NT2/D1 (cell line): ENCODE results near the gene SCTR.

Experiments
- DNase-seq: peaks from one replicate; pipeline ENCODE4 v3.0.0-alpha.2; 2011; ENCODE audit warnings: low read depth, low spot score
- H3K27me3 ChIP-seq: 2 replicates; pipeline ENCODE4 v1.6.0; 2011; ENCODE audit warnings: mild to moderate bottlenecking; ENCODE audit not compliant: insufficient read length, insufficient read depth
- H3K36me3 ChIP-seq: 2 replicates; pipeline ENCODE4 v1.6.1; 2011; ENCODE audit warnings: mild to moderate bottlenecking, low read length, mixed read lengths; ENCODE audit not compliant: insufficient read depth, insufficient read length
- H3K4me1 ChIP-seq: 2 replicates; pipeline ENCODE4 v1.5.1; 2011; ENCODE audit not compliant: insufficient read depth, insufficient read length
- H3K4me3 ChIP-seq: 2 replicates; pipeline ENCODE4 v1.5.1; 2011; ENCODE audit warnings: low read depth; ENCODE audit not compliant: insufficient read length
- H3K9ac ChIP-seq: 2 replicates; pipeline ENCODE4 v1.6.0; 2011; ENCODE audit warnings: low read depth; ENCODE audit not compliant: insufficient read length
- H3K9me3 ChIP-seq: 2 replicates; pipeline ENCODE4 v1.5.1; 2011; ENCODE audit warnings: mild to moderate bottlenecking, low read length; ENCODE audit not compliant: insufficient read depth
- SUZ12 ChIP-seq: IDR thresholded peaks from 2 replicates; pipeline ENCODE4 v1.6.1; 2011; ENCODE audit not compliant: insufficient read length, insufficient read depth; ENCODE audit errors: extremely low read depth
- YY1 ChIP-seq: IDR thresholded peaks from 2 replicates; pipeline ENCODE4 v1.6.1; 2011; ENCODE audit not compliant: insufficient read length, insufficient read depth
- ZNF274 ChIP-seq: IDR thresholded peaks from 2 replicates; pipeline ENCODE4 v1.6.1; 2011; ENCODE audit warnings: mild to moderate bottlenecking, low read depth, low read length

Gene SCTR

GRCh38 chr2:119472749-119473148 is 51.5 kb downstream of the SCTR start:
- H3K36me3 ChIP-seq: no peaks in the 10 kb centered on the region
- no peaks in the 10 kb centered on the region for H3K27me3 ChIP-seq
- H3K4me1 ChIP-seq: peaks cover 5% of the 10 kb centered on the region
- no peaks in the 10 kb centered on the region for H3K9me3 ChIP-seq
- H3K9ac ChIP-seq: no peak overlapping the region
- TF ChIP-seq ZNF274 (no peak), YY1 (no peak), SUZ12 (no peak)
- DNase-seq: no peak
- H3K4me3 ChIP-seq: no peak overlapping the region

- Histone ChIP-seq H3K36me3 (no peaks in the 10 kb centered on the region), H3K4me3 (no peak overlapping the region), H3K9ac (no peak overlapping the region), H3K9me3 (no peaks in the 10 kb centered on the region), H3K4me1 (no peaks in the 10 kb centered on the region), H3K27me3 (no peaks in the 10 kb centered on the region)
- no peak for DNase-seq
- TF ChIP-seq ZNF274 (no peak), SUZ12 (no peak), YY1 (no peak)
Observed at GRCh38 chr2:119469661-119470297, 54.5 kb downstream of the SCTR start.

GRCh38 chr2:119469131-119469530 is 55.2 kb downstream of the SCTR start:
- Histone ChIP-seq H3K9me3 (no peaks in the 10 kb centered on the region), H3K36me3 (no peaks in the 10 kb centered on the region), H3K27me3 (no peaks in the 10 kb centered on the region), H3K4me3 (no peak overlapping the region), H3K4me1 (no peaks in the 10 kb centered on the region), H3K9ac (no peak overlapping the region)
- DNase-seq: no peak
- TF ChIP-seq ZNF274 (no peak), SUZ12 (no peak), YY1 (no peak)

- Histone ChIP-seq H3K27me3 (no peaks in the 10 kb centered on the region), H3K4me3 (no peak overlapping the region), H3K9me3 (no peaks in the 10 kb centered on the region), H3K9ac (no peak overlapping the region), H3K4me1 (no peaks in the 10 kb centered on the region), H3K36me3 (no peaks in the 10 kb centered on the region)
- TF ChIP-seq YY1 (no peak), ZNF274 (no peak), SUZ12 (no peak)
- DNase-seq: no peak
Observed at GRCh38 chr2:119468154-119468955, 55.9 kb downstream of the SCTR start.

GRCh38 chr2:119466373-119466772 is 57.9 kb downstream of the SCTR start:
- Histone ChIP-seq H3K27me3 (no peaks in the 10 kb centered on the region), H3K4me1 (no peaks in the 10 kb centered on the region), H3K9ac (no peak overlapping the region), H3K4me3 (no peak overlapping the region), H3K36me3 (no peaks in the 10 kb centered on the region), H3K9me3 (no peaks in the 10 kb centered on the region)
- no peak for DNase-seq
- TF ChIP-seq ZNF274: no peak
- no peak for TF ChIP-seq SUZ12
- TF ChIP-seq YY1: no peak

- no peak overlapping the region for H3K9ac ChIP-seq
- TF ChIP-seq ZNF274 (no peak), SUZ12 (no peak), YY1 (no peak)
- H3K36me3 ChIP-seq: no peaks in the 10 kb centered on the region
- no peak overlapping the region for H3K4me3 ChIP-seq
- H3K27me3 ChIP-seq: no peaks in the 10 kb centered on the region
- H3K9me3 ChIP-seq: no peaks in the 10 kb centered on the region
- H3K4me1 ChIP-seq: no peaks in the 10 kb centered on the region
- no peak for DNase-seq
Observed at GRCh38 chr2:119465687-119466086, 58.6 kb downstream of the SCTR start.

- H3K27me3 ChIP-seq: no peaks in the 10 kb centered on the region
- H3K9ac ChIP-seq: no peak overlapping the region
- H3K9me3 ChIP-seq: no peaks in the 10 kb centered on the region
- DNase-seq: no peak
- H3K36me3 ChIP-seq: no peaks in the 10 kb centered on the region
- no peak for TF ChIP-seq SUZ12
- TF ChIP-seq ZNF274: no peak
- TF ChIP-seq YY1: no peak
- H3K4me1 ChIP-seq: no peaks in the 10 kb centered on the region
- no peak overlapping the region for H3K4me3 ChIP-seq
Observed at GRCh38 chr2:119464981-119465380, 59.3 kb downstream of the SCTR start.
